Activated T-cell treated with anti-CD3 and anti-CD28 coated beads for 48 hours (primary cell): Measurements from ENCODE around the gene WNK2.

ENCODE experiments used
- DNase-seq: peaks from one replicate; pipeline ENCODE4 v3.0.0-alpha.2; 2020; ENCODE audit warnings: low read depth

Gene WNK2

GRCh38 chr9:93295031-93295430 lies 111.1 kb downstream of the WNK2 start:
- no peak for DNase-seq

GRCh38 chr9:93295456-93296076 lies 111.6 kb downstream of the WNK2 start:
- no peak for DNase-seq

GRCh38 chr9:93296889-93297480 lies 113.0 kb downstream of the WNK2 start:
- no peak for DNase-seq

- DNase-seq, result no peak
Measured at GRCh38 chr9:93297659-93298497, 113.9 kb downstream of the WNK2 start.

GRCh38 chr9:93298498-93299417 lies 114.8 kb downstream of the WNK2 start:
- DNase-seq, result no peak

GRCh38 chr9:93299418-93300174 lies 115.7 kb downstream of the WNK2 start:
- no peak for DNase-seq

- no peak for DNase-seq
Measured at GRCh38 chr9:93300175-93300572, 116.2 kb downstream of the WNK2 start.

- no peak for DNase-seq
Measured at GRCh38 chr9:93300585-93301081, 116.7 kb downstream of the WNK2 start.

- DNase-seq, result no peak
Measured at GRCh38 chr9:93301291-93301811, 117.4 kb downstream of the WNK2 start.

- DNase-seq, result no peak
Measured at GRCh38 chr9:93301911-93302541, 118.1 kb downstream of the WNK2 start.

- DNase-seq, result peak; percentile 45
Measured at GRCh38 chr9:93302586-93303257, 118.8 kb downstream of the WNK2 start.

- DNase-seq, result no peak
Measured at GRCh38 chr9:93303258-93303771, 119.4 kb downstream of the WNK2 start.

- DNase-seq, result no peak
Measured at GRCh38 chr9:93303806-93304573, 120.1 kb downstream of the WNK2 start.

GRCh38 chr9:93304574-93305496 lies 120.9 kb downstream of the WNK2 start:
- no peak for DNase-seq

- DNase-seq, result no peak
Measured at GRCh38 chr9:93305497-93306020, 121.6 kb downstream of the WNK2 start.

- no peak for DNase-seq
Measured at GRCh38 chr9:93306081-93306480, 122.1 kb downstream of the WNK2 start.

GRCh38 chr9:93306579-93307091 lies 122.7 kb downstream of the WNK2 start:
- no peak for DNase-seq
